IPS DF 4.7 (cell line): ENCODE measurements around the gene MT4.

ENCODE experiments used
- DNase-seq: peaks from one replicate; pipeline ENCODE4 v3.0.0-alpha.2; 2013; ENCODE audit warnings: low spot score; ENCODE audit errors: extremely low read depth

MT4 gene

GRCh38 chr16:56564793-56565477 lies at the start of gene MT4:
TSS of gene MT4 (plus strand) at chr16:56565073. CDS start at chr16:56565129, 56 bp downstream.
- no peak for DNase-seq

GRCh38 chr16:56515665-56516064 lies 49.2 kb upstream of the MT4 start:
- no peak for DNase-seq

DNA sequence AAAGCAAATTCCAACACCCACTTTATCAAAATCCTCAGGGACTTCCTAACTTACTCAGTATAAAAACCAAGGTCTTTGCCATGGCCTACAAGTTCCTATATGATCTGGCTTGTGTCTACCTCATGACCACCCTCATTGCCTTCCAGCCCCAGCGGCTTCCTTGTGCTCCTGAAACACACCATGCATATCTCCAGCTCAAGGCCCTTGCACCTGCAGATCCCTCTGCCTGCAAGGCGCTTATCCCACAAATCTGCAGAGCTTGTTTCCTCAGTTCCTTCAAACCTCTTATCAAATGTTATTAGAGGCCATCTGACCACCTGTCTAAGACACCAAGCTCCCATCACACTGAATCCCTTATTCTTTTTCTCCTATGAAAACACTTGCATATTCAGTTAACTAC lies 47.7 kb upstream of the MT4 start:
- no peak for DNase-seq

GRCh38 chr16:56518425-56518824 lies 46.4 kb upstream of the MT4 start:
- DNase-seq: no peak

DNA sequence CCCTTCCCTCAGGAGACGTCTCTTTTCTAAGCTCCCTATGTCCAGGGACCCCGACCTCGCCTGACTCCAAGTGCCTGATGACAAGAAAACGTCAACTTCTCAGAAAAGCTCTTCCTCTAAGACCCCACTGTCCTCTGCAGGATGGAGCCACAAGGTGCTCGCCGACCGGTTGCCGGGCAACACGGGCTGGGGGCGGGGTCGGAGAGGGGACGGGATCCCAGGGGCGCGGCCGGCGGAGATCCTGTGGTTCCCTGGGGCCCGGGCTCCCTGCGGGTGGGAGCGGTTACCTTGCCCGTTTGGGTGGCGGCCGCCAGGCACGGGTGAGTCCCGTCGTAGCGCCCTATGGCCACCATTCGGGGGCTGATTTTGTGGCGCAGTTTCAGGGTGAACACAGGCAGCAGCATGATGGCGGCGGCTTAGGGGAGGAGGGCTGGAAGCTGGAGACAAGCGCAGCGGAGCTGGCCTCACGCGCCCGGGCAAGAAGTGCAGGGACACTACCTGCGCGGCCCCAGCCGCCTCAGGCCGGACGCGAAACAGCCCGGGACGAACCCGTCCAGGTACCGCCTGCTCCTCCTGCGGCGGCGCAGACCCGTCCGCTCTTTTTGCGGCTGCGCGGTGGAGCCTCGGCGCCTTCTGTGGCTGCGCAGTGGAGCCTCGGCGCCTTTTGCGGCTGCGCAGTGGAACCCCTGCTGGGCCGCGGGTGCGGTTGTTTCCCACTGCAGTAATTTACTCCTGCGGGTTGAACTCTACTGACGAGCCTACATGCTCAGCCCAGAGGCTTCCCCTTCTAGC lies 45.2 kb upstream of the MT4 start, which contains the start of gene BBS2:
Gene BBS2 (minus strand): TSS at position 566 of the 792 bp plus-strand sequence. CDS start 162 bp downstream, at position 404.
- DNase-seq: peak; percentile 36

DNA sequence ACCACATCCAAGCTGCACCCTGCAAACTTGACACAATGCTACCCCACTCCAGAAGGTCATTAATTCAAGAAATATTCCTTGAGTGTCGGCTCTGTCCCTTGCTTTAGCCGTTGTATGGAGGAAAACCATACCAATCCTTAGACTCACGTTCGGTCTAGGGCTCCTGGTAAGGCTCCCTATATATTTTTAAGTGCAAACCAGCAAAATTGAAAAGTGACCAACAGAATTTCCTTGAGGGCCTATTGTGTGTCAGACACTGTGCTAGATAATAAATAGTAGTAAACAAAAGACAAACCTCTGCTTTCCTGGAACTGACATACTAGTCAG lies 44.7 kb upstream of the MT4 start:
- DNase-seq: no peak

- no peak for DNase-seq
Observed at GRCh38 chr16:56525236-56525635, 39.6 kb upstream of the MT4 start.

DNA sequence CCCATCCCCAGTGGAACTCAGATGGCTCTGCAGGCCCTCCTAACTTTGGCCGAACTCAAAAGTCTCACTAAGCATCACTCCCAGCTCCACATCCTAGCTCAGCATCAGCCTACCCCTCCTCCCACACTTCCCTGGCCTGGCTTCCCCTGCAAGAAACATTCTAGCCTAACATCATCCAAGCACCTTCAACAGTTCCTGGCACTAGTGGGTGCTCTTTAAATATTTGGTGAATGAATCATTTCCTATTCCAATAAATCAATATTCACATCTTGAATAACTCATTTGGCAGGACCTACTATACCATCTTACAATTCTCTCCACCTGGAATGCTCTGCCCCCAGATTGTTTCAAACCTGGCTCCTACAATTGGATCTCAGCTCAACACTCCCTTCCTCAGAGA lies 34.0 kb upstream of the MT4 start:
- DNase-seq: no peak

DNA sequence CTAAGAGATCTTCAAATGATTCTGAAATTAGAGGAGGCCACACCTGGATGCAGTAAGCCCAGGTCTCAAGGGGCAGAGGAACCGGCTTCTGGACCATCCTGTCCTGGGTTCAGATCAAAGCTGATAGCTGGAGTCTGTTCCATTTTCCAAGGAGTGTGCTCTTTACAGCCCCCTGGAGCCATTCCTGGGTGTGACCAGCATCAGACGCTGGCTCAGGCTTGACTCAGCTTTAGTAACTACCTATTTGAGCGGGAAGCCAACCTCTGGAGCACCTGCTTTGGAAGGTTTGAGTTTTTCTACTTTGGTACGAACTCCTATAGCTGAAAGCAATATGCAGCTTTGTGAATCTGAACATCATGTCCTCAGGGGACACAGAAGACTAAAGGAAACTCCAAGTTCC lies 32.2 kb upstream of the MT4 start:
- DNase-seq: no peak

DNA sequence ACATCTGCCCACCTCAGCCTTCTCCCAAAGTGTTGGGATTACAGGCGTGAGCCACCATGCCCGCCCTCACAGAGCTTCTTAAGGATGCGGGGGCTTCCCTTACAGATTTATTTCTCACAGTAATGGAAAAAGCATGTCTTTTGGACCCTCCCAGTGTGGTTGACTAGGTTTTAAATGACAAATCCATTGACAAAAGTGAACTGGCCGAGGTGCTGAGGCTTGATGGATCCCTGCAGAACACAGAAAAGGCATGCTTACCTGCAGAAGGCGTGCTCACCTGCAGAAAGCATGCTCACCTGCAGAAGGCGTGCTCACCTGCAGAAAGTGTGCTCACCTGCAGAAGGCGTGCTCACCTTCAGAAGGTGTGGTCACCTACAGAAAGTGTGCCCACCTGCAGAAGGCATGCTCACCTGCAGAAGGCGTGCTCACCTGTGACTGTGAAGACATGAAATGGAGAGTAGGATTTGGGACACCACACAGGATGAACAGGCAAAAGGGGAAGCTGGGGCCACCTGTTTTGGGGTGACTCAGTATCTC lies 30.0 kb upstream of the MT4 start:
- DNase-seq: no peak

DNA sequence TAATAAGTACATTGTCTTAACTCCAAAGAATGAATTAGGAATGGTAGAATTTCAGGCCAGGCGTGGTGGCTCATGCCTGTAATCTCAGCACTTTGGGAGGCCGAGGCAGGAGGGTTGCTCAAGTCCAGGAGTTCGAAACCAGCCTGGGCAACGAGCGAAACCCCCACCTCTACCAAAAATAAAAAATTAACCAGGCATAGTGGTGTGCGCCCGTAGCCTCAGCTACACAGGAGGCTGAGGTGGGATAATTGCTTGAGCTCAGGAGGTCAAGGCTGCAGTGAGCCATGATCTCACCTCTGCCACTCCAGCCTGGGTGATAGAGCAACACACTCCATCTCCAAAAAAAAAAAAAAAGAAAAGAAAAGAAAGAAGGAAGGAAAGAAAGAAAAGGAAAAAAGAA lies 26.5 kb upstream of the MT4 start:
- DNase-seq: no peak

- DNase-seq: no peak
Observed at GRCh38 chr16:56539656-56540055, 25.2 kb upstream of the MT4 start.

DNA sequence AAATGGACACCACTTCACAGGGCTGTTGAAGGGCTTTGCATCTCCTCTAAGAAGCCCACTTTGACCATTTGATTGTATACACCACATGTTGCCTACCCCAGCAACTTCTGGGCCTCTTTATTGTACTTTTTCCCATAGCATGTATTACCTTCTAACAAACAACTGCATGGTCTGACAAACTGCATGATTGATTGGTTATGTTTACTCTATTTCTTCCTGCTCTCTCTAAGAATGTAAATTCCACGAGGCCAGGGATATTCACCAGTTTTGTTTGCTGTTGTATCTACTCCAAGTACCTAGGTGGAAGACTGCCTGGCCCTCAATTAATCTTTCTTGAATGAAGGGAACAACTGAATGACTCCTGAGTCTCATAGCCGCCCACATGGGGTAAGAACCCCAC lies 22.8 kb upstream of the MT4 start:
- DNase-seq: no peak

- DNase-seq: peak; percentile 71
Observed at GRCh38 chr16:56547120-56547948, 17.5 kb upstream of the MT4 start.

GRCh38 chr16:56547949-56548567 lies 16.8 kb upstream of the MT4 start:
- no peak for DNase-seq

DNA sequence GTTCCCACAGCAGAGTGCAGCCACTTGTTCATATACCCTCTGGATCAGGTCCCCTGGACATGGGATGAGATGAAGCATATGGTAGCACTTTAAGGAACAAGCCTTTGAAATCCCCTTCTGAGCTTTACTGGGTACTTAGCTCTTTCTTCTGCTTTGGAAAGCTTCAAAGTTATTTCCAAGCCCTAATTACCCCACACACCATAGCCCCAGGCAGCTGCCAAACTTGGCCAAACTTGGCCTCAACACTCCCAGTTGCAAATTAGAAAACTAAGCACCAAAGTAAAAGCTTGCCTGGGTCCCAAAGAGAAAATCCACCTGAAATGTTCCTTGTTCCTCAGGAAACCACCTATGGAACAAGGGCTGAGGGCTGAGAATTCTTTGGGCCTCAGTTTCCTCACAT lies 15.7 kb upstream of the MT4 start:
- no peak for DNase-seq

DNA sequence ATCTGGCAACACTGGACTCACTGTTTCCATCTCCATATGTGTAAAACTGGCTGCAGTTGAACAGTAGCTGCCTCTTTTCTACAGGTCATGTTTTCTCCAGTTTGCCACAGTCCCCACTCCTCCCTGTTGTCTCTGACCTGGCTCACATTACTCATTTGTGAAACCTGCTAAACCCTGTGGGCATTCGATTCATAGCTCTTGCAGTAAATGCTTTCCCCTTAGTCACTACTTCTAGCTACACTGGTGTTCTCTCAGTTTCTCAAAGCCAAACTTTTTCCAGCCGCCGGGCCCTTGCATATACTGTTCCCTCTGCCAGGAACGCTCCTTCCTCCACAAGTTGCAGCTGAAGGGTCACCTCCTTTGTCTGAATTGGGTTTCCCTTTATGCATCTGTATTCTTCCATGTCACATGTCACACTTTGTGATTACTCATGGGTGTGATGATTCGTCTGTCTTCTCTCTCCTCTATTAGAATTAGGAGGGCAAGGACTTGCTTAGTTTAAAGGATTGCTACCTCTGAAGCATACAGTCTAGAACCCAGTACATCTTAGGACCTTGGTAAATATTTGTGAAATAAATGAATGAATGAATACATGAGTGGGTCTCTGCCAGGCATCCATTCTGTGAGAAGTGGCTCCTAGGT lies 15.0 kb upstream of the MT4 start:
- no peak for DNase-seq

DNA sequence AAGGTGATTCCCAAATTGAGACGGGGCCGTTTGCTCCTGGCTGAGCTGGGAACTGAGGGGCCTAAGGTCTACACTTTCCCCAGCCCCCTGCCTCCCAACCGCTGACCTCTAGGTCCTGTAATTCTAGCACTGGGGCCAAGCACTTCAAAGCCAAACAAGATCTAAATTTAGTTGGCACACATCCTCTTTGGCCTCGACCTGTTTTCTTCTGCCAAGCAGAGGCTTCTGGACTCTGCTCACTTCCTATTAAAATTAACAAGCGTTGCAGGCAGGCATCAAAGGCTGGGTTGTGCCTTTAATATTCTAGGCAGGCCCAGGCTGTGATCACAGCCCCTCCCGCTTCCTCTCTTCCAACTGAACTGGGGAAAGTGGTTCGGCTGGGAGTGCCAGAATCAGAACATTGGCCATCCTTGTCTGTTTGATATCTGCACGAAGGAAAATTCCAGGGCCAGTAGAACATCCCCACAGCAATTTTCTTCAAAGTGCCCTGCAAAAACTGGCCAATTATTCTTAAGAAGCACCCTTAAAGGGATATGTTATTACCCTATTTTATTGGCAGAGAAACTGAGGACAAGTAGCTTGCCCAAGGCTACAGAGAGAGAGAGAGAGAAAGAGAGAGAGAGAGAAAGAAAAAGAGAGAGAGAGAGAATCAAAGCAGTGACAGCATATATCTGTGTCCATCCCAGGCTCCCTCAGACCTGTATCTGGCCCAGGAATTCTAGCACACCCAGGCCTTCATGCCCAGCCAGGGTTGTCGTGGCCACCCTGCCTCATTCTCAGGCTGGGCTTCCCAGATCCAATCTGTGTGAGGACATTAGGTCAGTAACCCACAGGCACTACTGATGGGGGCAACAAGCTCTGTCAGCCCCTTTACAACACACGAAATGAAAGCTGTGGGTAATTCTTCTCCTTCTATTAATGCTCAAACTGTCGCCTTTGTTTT lies 12.8 kb upstream of the MT4 start:
- no peak for DNase-seq

DNA sequence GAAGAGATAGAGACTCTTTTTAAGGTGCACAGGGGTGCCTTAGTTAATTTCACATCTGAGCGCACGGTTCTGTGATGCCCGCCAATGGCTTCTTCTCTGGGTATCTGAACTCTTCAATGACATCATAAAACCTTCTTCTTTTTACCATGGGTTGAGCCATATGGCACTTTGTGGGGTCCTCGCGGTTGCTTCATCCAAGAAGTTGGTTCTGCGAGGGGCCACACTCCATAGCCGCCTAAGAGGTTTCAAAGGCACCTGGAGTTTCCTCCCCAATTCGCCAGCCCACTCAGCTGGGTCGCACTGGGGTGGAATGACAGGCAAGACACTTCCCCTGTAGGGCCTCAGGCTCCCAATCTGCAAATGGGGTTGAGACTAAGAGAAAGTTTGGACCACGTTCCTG lies 10.4 kb upstream of the MT4 start:
- no peak for DNase-seq
